ENCODE measurements around the gene HCFC2. TPM values are rescaled to one million over a fixed set of nuclear protein-coding genes. Genes with fewer than 3 reads are reported as not detected.

HCFC2 gene
- total and polyA plus RNA-seq, 4 donors: 5.8 to 17.4 (median 9.9) TPM

GRCh38 chr12:104154806-104155205 is 90.5 kb downstream of the HCFC2 start:
- H3K27ac ChIP-seq (ENCODE audit: low read depth in 1 of 2, low read length in 2 of 2): no peak overlapping the region
- TF ChIP-seq CTCF (IDR thresholded peaks at IDR 0.05; ENCODE audit: low read depth, low read length, missing input control) (no peak), FOXA1 (IDR thresholded peaks at IDR 0.05) (no peak), HNF4G (IDR thresholded peaks at IDR 0.05) (no peak), REST (IDR thresholded peaks at IDR 0.05) (no peak), FOXA2 (IDR thresholded peaks at IDR 0.05) (no peak), ZBTB33 (IDR thresholded peaks at IDR 0.05) (no peak), NR2F2 (IDR thresholded peaks at IDR 0.05) (no peak), SP1 (IDR thresholded peaks at IDR 0.05) (no peak), YY1 (IDR thresholded peaks at IDR 0.05) (no peak), EGR1 (IDR thresholded peaks at IDR 0.05; ENCODE audit: low read depth in 2 of 2) (no peak), RXRA (IDR thresholded peaks at IDR 0.05) (no peak), GABPA (IDR thresholded peaks at IDR 0.05 in 1 of 2, conservative IDR thresholded peaks at IDR 0.05 in 1 of 2) (no peak), MAX (IDR thresholded peaks at IDR 0.05) (no peak), JUND (IDR thresholded peaks at IDR 0.05) (no peak), HNF4A (conservative IDR thresholded peaks at IDR 0.05) (no peak), ATF3 (IDR thresholded peaks at IDR 0.05) (no peak)
- 79% methylated on average over 2 of the region's 2 CpGs for WGBS
- no peaks in the 10 kb centered on the region for H3K27me3 ChIP-seq (ENCODE audit: control insufficient read depth in 4 of 4, insufficient read depth in 4 of 4, low read length in 3 of 4)
- H3K9me3 ChIP-seq (ENCODE audit: control insufficient read depth in 4 of 4, low read length in 3 of 4): no peaks in the 10 kb centered on the region
- no peak overlapping the region for H3K4me3 ChIP-seq (ENCODE audit: low read depth in 1 of 3, low read length in 3 of 3)
- no peaks in the 10 kb centered on the region for H3K4me1 ChIP-seq (ENCODE audit: control insufficient read depth in 4 of 4, insufficient read depth in 4 of 4, low read length in 3 of 4)
- no peaks in the 10 kb centered on the region for H3K36me3 ChIP-seq (ENCODE audit: control insufficient read depth in 4 of 4, insufficient read depth in 3 of 4, low read depth in 1 of 4, low read length in 3 of 4)
- H3K9ac ChIP-seq (ENCODE audit: low read depth in 1 of 2, low read length in 2 of 2): no peak overlapping the region
- no peak for DNase-seq (ENCODE audit: low spot score)

Small RNA genes lying within 50 kb of the gene (small RNA-seq; reads per million reads assigned to genes)
- not detected for gene RNA5SP370

Other genes starting within 250 kb of the HCFC2 start
- gene NT5DC3, start 223.3 kb upstream of the HCFC2 start, total RNA-seq: 1 to 10 TPM; 6.0 to 9.0 TPM
- 1 to 10 TPM; 1.3 to 2.8 TPM for gene NT5DC3, start 223.3 kb upstream of the HCFC2 start, polyA plus RNA-seq
- 100 to 1,000 TPM; 296 to 854 TPM for gene HSP90B1, start 134.1 kb upstream of the HCFC2 start, total RNA-seq
- gene HSP90B1, start 134.1 kb upstream of the HCFC2 start, polyA plus RNA-seq: 100 to 1,000 TPM; 508 to 650 TPM
- gene TDG, start 98.7 kb upstream of the HCFC2 start, total RNA-seq: 10 to 100 TPM; 14.4 to 18.7 TPM
- 1 to 10 TPM; 5.0 to 9.3 TPM for gene TDG, start 98.7 kb upstream of the HCFC2 start, polyA plus RNA-seq
- gene GLT8D2, start 14.3 kb upstream of the HCFC2 start, total RNA-seq: 1 to 10 TPM in 1 of 2 donors, under 1 TPM in 1; 0.79 to 1.2 TPM
- 1 to 10 TPM; 1.2 to 1.4 TPM for gene GLT8D2, start 14.3 kb upstream of the HCFC2 start, polyA plus RNA-seq
- 10 to 100 TPM; 12.5 to 14.6 TPM for gene NFYB, start 73.7 kb downstream of the HCFC2 start, total RNA-seq
- gene NFYB, start 73.7 kb downstream of the HCFC2 start, polyA plus RNA-seq: 10 to 100 TPM in 1 of 2 donors, 1 to 10 TPM in 1; 7.6 to 10.4 TPM
- gene TXNRD1, start 151.2 kb downstream of the HCFC2 start, total RNA-seq: 10 to 100 TPM; 43.1 to 70.8 TPM
- 10 to 100 TPM; 23.6 to 68.4 TPM for gene TXNRD1, start 151.2 kb downstream of the HCFC2 start, polyA plus RNA-seq
- gene EID3, start 239.2 kb downstream of the HCFC2 start, total RNA-seq: 1 to 10 TPM; 1.9 to 6.4 TPM
- gene EID3, start 239.2 kb downstream of the HCFC2 start, polyA plus RNA-seq: under 1 TPM; 0.17 to 0.46 TPM

Measured in liver (tissue), 10 donors.